ENCODE measurements around the gene GDF2.

The GDF2 gene

GRCh38 chr10:47311932-47312662, 10.2 kb upstream of the GDF2 start:
- Histone ChIP-seq H3K27me3 (ENCODE audit: insufficient read depth, low read length, poor library complexity) (no peaks in the 10 kb centered on the region), H3K9ac (ENCODE audit: low read depth, low read length) (peak overlapping the region; percentile 33), H3K36me3 (ENCODE audit: insufficient read depth, low read length) (no peaks in the 10 kb centered on the region), H3K9me3 (ENCODE audit: insufficient read depth, low read length, severe bottlenecking) (no peaks in the 10 kb centered on the region), H3K4me3 (ENCODE audit: low read depth in 1 of 2, low read length in 2 of 2) (peak overlapping the region in 1 of 2 experiments; percentile 44; a peak in 2 of 4 replicates), H3K79me2 (ENCODE audit: insufficient read depth, low read length) (no peaks in the 10 kb centered on the region), H2AFZ (ENCODE audit: low read depth, low read length) (peak overlapping the region; percentile 58), H4K20me1 (ENCODE audit: insufficient read depth, low read length) (no peaks in the 10 kb centered on the region; the same call in 1 of the 2 replicates), H3K4me1 (ENCODE audit: insufficient read depth, low read length) (peaks cover 40% of the 10 kb centered on the region), H3K27ac (ENCODE audit: low read length) (peak overlapping the region; percentile 85), H3K4me2 (ENCODE audit: insufficient read depth, low read length) (peak overlapping the region; percentile 67)
- peak; percentile 98 for TF ChIP-seq CTCF (IDR thresholded peaks at IDR 0.05; ENCODE audit: borderline replicate concordance, extremely low read depth, low read length, poor library complexity, severe bottlenecking)
- no peak for TF ChIP-seq EZH2 (IDR thresholded peaks at IDR 0.05; ENCODE audit: borderline replicate concordance, low read depth, low read length, severe bottlenecking)
- peak; percentile 84 for DNase-seq
- peak; percentile 75 for ATAC-seq (ENCODE audit: insufficient read depth, low read depth)

GRCh38 chr10:47312663-47312995, 9.6 kb upstream of the GDF2 start:
- Histone ChIP-seq H3K27me3 (ENCODE audit: insufficient read depth, low read length, poor library complexity) (no peaks in the 10 kb centered on the region), H3K9ac (ENCODE audit: low read depth, low read length) (no peak overlapping the region), H3K36me3 (ENCODE audit: insufficient read depth, low read length) (no peaks in the 10 kb centered on the region), H3K4me2 (ENCODE audit: insufficient read depth, low read length) (no peak overlapping the region), H3K79me2 (ENCODE audit: insufficient read depth, low read length) (no peaks in the 10 kb centered on the region), H3K27ac (ENCODE audit: low read length) (no peak overlapping the region), H3K4me3 (ENCODE audit: low read depth in 1 of 2, low read length in 2 of 2) (no peak overlapping the region), H4K20me1 (ENCODE audit: insufficient read depth, low read length) (no peaks in the 10 kb centered on the region; the same call in 1 of the 2 replicates), H3K4me1 (ENCODE audit: insufficient read depth, low read length) (peaks cover 35% of the 10 kb centered on the region), H2AFZ (ENCODE audit: low read depth, low read length) (no peak overlapping the region), H3K9me3 (ENCODE audit: insufficient read depth, low read length, severe bottlenecking) (no peaks in the 10 kb centered on the region)
- TF ChIP-seq EZH2 (IDR thresholded peaks at IDR 0.05; ENCODE audit: borderline replicate concordance, low read depth, low read length, severe bottlenecking) (no peak), CTCF (IDR thresholded peaks at IDR 0.05; ENCODE audit: borderline replicate concordance, extremely low read depth, low read length, poor library complexity, severe bottlenecking) (no peak)
- ATAC-seq (ENCODE audit: insufficient read depth, low read depth) (no peak), DNase-seq (no peak)

- no peak for TF ChIP-seq CTCF (IDR thresholded peaks at IDR 0.05; ENCODE audit: borderline replicate concordance, extremely low read depth, low read length, poor library complexity, severe bottlenecking)
- H3K36me3 ChIP-seq (ENCODE audit: insufficient read depth, low read length): no peaks in the 10 kb centered on the region
- ATAC-seq (ENCODE audit: insufficient read depth, low read depth) (no peak), DNase-seq (no peak)
- H3K4me3 ChIP-seq (ENCODE audit: low read depth in 1 of 2, low read length in 2 of 2): no peak overlapping the region
- no peaks in the 10 kb centered on the region; the same call in 1 of the 2 replicates for H4K20me1 ChIP-seq (ENCODE audit: insufficient read depth, low read length)
- no peak overlapping the region for H3K9ac ChIP-seq (ENCODE audit: low read depth, low read length)
- H3K4me1 ChIP-seq (ENCODE audit: insufficient read depth, low read length): peaks cover 32% of the 10 kb centered on the region
- no peak overlapping the region for H3K4me2 ChIP-seq (ENCODE audit: insufficient read depth, low read length)
- H3K27ac ChIP-seq (ENCODE audit: low read length): no peak overlapping the region
- H2AFZ ChIP-seq (ENCODE audit: low read depth, low read length): no peak overlapping the region
- H3K27me3 ChIP-seq (ENCODE audit: insufficient read depth, low read length, poor library complexity): no peaks in the 10 kb centered on the region
- no peaks in the 10 kb centered on the region for H3K79me2 ChIP-seq (ENCODE audit: insufficient read depth, low read length)
- no peaks in the 10 kb centered on the region for H3K9me3 ChIP-seq (ENCODE audit: insufficient read depth, low read length, severe bottlenecking)
Measured at GRCh38 chr10:47314416-47314970, 7.8 kb upstream of the GDF2 start.

Data from DND-41 (cell line).